ENCODE measurements around the gene TTC7B. TPM values are rescaled to one million over a fixed set of nuclear protein-coding genes. Genes with fewer than 3 reads are reported as not detected.

TTC7B gene
- total and polyA plus RNA-seq, 2 donors (not counting 3 experiments of a cell fraction or from before 2014, with no cell fraction given), result 46.8 to 76.5 TPM

DNA sequence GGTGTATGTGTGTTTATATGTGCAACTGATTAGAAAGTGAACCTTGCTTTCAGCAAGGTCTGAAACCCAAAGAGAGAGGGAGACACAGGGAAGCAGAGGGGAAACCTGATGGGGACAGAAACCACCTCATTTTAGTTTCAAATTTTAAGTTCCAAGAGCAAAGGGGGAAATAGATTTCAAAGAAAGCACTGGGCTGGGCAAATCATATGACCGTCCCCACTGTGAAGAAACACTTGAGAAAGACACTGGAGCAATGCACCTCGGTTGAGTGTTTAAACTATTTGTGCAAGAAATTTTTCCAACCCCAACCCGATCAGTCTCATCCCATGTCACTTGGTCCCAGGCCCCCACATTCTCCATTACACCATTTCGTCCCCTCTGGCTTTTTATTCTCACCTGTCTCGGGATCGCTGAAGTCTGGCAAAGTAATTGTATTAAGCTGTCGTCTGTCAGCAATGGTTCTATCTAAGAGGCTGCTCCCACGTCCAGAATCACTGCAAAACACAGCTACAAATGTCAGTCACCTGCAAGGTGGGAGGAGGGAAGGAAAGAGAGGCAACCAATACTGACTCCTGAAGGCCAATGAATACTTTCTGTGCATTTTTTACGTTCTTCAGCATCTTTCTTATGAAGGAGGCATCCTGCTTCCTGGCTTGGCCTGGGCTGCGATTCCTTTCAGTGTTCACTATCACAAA, 205.7 kb downstream of the TTC7B start:
- intact Hi-C loops (cut with micrococcal nuclease), result no loop called here

More for the DNA sequence above, 205.7 kb downstream of the TTC7B start:
- H3K9ac ChIP-seq (replicated peaks; ENCODE audit: extremely low read depth, insufficient read depth, low read length), result no peak overlapping the region
- no peak overlapping the region for H3K4me2 ChIP-seq (ENCODE audit: insufficient read depth, low read length)
- FAIRE-seq, result no peak
- DNase-seq (ENCODE audit: low read depth, low spot score), result no peak
- ChIA-PET CTCF (no interaction called here), POLR2A (no interaction called here)
- dilution Hi-C loops (cut with MboI; ENCODE audit: extremely low pct_ligation_motif_present, low sequenced_read_pairs), result no loop called here
- no peaks in the 10 kb centered on the region for H3K9me3 ChIP-seq (replicated peaks; ENCODE audit: control insufficient read depth, insufficient read depth, low read length)
- H3K9me1 ChIP-seq (replicated peaks; ENCODE audit: control insufficient read depth, extremely low read depth, insufficient read depth, low read length), result no peaks in the 10 kb centered on the region
- H3K4me1 ChIP-seq (ENCODE audit: control insufficient read depth, extremely low read depth, insufficient read depth, low read length), result peaks cover 46% of the 10 kb centered on the region
- no peaks in the 10 kb centered on the region for H4K20me1 ChIP-seq (replicated peaks; ENCODE audit: control insufficient read depth, extremely low read depth, insufficient read depth, low read length)
- TF ChIP-seq JUN (IDR thresholded peaks at IDR 0.05; ENCODE audit: borderline replicate concordance, insufficient read depth, insufficient read length, low read depth) (no peak), POLR2AphosphoS5 (IDR thresholded peaks at IDR 0.05; ENCODE audit: insufficient read depth, low read depth, low read length) (no peak), MYC (IDR thresholded peaks at IDR 0.05; ENCODE audit: low read depth, low read length) (no peak), POLR2A (IDR thresholded peaks at IDR 0.05; ENCODE audit: low read depth, low read length) (no peak), EZH2 (IDR thresholded peaks at IDR 0.05; ENCODE audit: borderline replicate concordance, low read depth, low read length, severe bottlenecking) (no peak), FOS (IDR thresholded peaks at IDR 0.05; ENCODE audit: borderline replicate concordance, insufficient read depth, low read length) (no peak), GATA2 (IDR thresholded peaks at IDR 0.05; ENCODE audit: insufficient read depth, insufficient read length, low read depth, low read length) (no peak)
- TF ChIP-seq, protein P1, sequence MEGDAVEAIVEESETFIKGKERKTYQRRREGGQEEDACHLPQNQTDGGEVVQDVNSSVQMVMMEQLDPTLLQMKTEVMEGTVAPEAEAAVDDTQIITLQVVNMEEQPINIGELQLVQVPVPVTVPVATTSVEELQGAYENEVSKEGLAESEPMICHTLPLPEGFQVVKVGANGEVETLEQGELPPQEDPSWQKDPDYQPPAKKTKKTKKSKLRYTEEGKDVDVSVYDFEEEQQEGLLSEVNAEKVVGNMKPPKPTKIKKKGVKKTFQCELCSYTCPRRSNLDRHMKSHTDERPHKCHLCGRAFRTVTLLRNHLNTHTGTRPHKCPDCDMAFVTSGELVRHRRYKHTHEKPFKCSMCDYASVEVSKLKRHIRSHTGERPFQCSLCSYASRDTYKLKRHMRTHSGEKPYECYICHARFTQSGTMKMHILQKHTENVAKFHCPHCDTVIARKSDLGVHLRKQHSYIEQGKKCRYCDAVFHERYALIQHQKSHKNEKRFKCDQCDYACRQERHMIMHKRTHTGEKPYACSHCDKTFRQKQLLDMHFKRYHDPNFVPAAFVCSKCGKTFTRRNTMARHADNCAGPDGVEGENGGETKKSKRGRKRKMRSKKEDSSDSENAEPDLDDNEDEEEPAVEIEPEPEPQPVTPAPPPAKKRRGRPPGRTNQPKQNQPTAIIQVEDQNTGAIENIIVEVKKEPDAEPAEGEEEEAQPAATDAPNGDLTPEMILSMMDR (IDR thresholded peaks at IDR 0.05; ENCODE audit: extremely low read depth in 1 of 2, insufficient read depth in 1 of 2, low read depth in 1 of 2, low read length in 2 of 2), result no peak
- TF ChIP-seq, protein P2, sequence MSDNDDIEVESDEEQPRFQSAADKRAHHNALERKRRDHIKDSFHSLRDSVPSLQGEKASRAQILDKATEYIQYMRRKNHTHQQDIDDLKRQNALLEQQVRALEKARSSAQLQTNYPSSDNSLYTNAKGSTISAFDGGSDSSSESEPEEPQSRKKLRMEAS (IDR thresholded peaks at IDR 0.05; ENCODE audit: insufficient read depth, insufficient read length), result no peak
- no TSS peak for BruUV-seq (replicated peaks)
- no peak overlapping the region for H3K4me3 ChIP-seq (replicated peaks in 1 of 3; ENCODE audit: insufficient read depth in 1 of 3, low read depth in 1 of 3, low read length in 3 of 3)
- H3K27me3 ChIP-seq (ENCODE audit: control insufficient read depth in 2 of 2, insufficient read depth in 2 of 2, low read length in 2 of 2), result no peaks in the 10 kb centered on the region
- H3K36me3 ChIP-seq (ENCODE audit: control insufficient read depth in 2 of 2, extremely low read depth in 1 of 2, insufficient read depth in 2 of 2, low read length in 2 of 2), result peaks cover 0 to 2% of the 10 kb centered on the region in 2 experiments
- H2AFZ ChIP-seq (ENCODE audit: low read depth, low read length), result no peak overlapping the region
- H3K27ac ChIP-seq (ENCODE audit: insufficient read depth, low read depth, low read length), result peak overlapping the region; percentile 82
- H3K79me2 ChIP-seq (ENCODE audit: control insufficient read depth, insufficient read depth, low read length), result no peaks in the 10 kb centered on the region

Data from endothelial cell of umbilical vein (primary cell).